NCI-H460 (cell line): ENCODE data around the gene ARF6. TPM values are rescaled to one million over a fixed set of nuclear protein-coding genes. Genes with fewer than 3 reads are reported as not detected.
"Not testable (repeated sequence)": the region's sequence is repeated elsewhere in the genome, so short reads cannot be mapped to it uniquely, and the experiment has no call there.

Experiments used
- DNase-seq: peaks from one replicate; pipeline ENCODE4 v3.0.0-alpha.2; 2016; ENCODE audit warnings: low read depth; ENCODE audit errors: extremely low read depth
- polyA plus RNA-seq: library from polyadenylated mRNA; depleted of rRNA; stranded (reverse); fragments of >200 nt; gene quantifications from 2 replicates; pipeline ENCODE4 v1.2.3, GENCODE V29; 2014; cell fraction: nucleus; rRNA removed
- total RNA-seq: library from RNA; depleted of rRNA; stranded (reverse); fragments of >200 nt; shearing (Covaris generic); gene quantifications from 2 replicates; pipeline ENCODE4 v1.2.3, GENCODE V29; 2014; rRNA removed

The ARF6 gene
- total RNA-seq = 47.8 and 54.4 TPM in 2 replicates
- 23.8 and 26.6 TPM in 2 replicates for polyA plus RNA-seq

DNA sequence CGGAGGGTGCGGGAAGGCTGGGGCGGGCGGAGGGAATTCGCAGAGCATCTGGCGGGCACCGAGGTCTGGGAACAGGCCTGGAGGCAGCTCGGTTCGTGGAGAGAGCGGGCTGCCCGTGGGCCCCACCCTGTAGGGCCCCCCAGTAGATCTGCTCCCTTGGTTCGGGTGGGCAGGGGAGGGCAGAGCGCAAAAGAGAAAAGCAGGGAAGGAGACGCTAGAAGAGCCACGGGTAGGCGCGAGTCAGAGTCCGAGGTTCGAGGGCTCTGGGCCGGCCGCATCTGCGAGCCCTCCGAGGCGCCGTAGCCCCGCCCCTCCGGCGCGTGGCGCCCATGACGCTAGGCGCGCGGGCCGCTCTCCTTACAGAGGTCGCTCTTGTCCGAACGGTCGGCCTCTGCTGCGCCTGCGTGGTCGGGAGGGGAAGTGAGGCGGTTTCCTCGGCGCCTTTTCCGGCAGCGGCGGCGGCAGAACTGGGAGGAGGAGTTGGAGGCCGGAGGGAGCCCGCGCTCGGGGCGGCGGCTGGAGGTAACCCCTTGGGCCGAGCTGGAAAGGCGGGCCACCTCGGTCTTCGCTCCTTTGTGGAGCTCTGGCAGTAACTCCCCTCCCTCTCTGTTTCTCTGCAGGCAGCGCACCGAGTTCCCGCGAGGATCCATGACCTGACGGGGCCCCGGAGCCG lies at the start of gene ARF6:
ARF6 (plus strand) TSS at position 447 of the 673 bp plus-strand sequence. CDS start 655 bp downstream, outside the sequence.
- peak; percentile 97 for DNase-seq

DNA sequence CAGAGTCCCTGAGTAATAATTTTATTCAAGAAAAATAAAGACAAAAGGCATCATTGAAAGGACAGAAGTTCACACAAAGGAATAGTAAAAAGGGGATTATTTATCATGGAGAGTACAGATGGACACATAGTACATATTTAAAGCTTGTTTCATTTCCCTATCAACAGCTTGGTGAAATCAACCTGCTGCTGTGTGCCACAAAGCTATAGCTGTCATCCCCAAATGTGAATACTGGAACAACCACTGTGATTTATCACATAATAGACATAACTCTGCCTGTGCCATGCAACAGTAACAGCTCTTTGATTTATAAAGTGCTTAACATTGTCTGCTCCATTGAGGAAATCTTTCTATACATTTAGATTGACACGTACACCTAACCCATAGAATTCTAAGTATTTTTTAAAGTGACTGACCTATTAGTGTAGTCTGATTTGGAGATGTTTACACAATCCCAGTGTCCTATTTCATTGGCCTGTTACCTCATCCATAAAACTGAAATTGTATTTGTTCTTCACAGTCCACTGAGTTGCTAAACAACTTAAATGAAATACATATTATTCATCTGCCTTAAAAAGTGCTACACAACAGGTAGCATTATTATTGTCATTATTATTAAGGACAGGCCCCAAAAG lies 43.6 kb upstream of the ARF6 start:
- no peak for DNase-seq

DNA sequence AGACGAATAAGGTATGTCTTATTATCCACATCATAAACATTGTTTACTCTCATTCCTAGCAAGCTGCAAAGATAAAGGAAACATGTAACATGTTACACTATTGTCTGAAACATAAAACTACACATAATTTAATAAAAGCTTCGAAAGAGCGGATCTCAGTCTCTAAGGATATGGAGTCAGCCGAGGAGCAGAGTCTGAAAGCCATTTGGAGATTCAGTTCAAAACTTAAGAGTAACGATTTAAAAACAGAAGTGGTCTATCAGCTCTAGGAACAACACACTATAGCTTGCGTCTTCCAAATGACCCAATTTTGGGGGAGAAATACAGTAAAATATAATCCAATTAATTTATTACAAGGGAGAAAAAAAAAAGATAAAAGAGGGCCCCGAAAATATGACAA lies 41.1 kb upstream of the ARF6 start:
- DNase-seq = no peak

DNA sequence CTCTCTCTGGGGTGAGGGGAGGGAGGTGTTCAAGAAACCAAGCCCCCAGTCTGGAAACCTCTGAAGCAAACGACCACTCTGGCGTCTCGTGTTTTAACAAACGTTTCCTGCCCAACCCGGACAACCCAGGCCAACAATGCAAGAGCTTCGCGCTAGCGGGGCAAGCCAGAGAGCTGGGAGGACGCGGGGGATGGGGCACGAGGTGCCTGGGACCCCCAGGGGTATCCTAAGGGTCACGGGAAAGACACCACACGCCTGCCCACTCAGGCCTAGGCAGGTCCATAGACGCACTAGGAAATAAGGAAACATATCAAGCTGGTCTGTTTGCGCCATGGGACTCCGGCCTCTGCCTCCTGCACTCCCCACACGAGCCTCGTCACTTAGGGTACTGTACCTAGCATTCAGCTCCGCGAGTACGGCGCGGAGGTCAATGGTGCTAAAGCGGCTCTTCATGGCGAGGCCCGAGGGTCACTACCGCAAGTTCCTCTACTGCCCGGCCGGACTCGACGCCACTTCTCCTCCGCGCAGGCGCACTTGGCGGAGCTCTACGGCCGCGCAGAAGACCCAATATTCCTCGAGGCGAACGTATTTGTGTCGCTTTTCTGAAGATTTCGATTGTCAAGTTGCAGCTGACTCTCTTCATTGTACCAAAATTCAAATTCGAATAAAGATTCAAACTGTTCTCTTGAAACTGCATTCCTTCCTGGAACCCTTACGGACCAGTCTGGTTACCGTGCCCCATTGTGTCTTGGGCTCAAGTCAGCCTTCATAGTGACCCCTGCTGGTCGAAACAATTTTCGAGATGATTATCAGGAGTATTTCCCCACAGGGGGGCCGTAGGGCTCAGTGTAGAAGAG lies 40.4 kb upstream of the ARF6 start, which contains the start of gene NEMF:
NEMF (minus strand) TSS at position 488 of the 857 bp plus-strand sequence; CDS start at position 453, 35 bp downstream.
- peak; percentile 91 for DNase-seq

DNA sequence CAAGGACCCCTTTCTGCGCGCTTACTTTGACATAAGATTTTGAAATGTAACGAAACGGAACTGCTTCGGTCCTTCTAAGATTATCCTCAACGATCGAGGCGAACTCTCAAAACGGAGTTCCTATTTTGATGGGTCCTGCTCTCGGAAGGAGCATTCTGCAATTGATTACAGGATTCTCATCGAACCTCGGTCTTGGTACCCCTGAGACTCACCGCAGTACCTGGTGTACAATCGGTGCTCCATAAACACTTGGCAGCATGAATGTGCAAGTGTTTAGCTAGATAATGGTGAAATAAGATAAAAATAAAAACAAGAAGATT lies 39.8 kb upstream of the ARF6 start:
- DNase-seq = no peak

DNA sequence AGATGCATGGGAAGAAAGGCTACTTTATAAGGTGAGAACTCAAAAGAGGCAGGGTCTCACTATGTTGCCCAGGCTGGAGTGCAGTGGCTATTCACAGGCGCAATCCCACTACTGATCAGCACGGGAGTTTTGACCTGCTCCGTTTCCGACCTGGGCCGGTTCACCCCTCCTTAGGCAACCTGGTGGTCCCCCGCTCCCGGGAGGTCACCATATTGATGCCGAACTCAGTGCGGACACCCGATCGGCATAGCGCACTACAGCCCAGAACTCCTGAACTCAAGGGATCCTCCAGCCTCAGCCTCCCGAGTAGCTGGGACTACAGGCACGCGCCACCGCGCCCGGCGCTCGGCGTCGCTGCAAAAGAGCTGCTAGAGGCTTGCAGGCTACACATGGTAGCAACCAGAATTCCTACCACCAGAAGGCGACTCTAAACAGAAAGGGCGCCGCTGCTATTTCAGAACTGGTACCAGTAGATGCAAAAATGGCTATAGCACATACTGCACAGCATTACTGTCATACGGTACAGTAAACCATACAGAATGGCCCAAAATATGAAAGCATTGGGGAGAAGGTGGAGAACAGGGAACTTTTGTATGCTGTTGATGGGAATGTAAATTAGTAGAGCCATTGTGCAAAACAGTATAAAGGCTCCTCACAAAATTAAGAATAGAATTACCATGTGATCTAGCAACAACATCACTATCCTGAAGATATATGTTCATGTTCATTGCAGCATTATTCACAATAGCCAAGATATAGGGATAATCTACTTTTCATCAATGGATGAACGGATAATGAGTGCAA lies 39.1 kb upstream of the ARF6 start:
- peak; percentile 82 for DNase-seq

DNA sequence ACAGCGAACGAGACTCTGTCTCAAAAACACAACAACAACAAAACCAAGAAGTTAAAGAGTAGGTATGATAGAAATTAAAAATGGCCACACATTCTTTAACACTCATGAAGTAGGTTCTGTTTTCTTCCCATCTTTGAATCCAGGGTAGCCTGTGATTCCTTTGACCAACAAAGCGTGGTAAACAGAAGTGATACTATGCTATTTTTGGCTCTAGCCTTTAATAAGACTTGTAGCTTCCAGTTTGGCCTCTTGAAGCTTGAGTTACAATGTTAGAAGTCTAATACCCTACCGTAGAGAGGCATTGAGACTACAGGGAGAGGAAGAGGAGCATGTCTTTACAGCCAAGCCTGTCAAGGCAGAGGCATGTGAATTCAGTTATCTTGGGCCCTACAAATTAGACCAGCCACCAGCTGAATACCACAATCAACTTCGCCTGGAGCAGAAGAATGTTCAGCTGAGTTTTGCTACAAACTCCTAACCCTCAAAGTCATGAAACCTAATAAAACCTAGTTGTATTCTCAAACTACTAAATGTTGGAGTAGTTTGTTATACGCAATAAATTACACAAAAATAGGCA lies 35.4 kb upstream of the ARF6 start:
- DNase-seq = no peak

DNA sequence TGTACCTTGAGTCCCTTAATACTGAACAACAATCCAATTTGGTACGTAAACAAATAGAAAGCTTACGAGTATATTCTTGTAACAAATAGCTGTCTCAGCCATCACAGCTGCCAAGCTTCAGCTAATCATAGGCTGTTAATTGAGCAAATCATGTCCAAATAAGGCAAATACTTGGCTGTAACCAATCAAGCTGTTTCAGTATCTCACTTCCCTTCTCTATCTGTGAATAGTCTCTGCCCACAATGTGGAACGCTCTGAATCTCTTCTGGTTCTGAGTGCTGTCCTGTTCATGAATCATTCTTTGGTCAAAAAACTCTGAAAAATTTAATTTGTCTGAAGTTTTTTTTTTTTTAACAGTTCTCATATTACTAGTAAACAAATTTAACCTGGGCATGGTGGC lies 34.5 kb upstream of the ARF6 start:
- no peak for DNase-seq

DNA sequence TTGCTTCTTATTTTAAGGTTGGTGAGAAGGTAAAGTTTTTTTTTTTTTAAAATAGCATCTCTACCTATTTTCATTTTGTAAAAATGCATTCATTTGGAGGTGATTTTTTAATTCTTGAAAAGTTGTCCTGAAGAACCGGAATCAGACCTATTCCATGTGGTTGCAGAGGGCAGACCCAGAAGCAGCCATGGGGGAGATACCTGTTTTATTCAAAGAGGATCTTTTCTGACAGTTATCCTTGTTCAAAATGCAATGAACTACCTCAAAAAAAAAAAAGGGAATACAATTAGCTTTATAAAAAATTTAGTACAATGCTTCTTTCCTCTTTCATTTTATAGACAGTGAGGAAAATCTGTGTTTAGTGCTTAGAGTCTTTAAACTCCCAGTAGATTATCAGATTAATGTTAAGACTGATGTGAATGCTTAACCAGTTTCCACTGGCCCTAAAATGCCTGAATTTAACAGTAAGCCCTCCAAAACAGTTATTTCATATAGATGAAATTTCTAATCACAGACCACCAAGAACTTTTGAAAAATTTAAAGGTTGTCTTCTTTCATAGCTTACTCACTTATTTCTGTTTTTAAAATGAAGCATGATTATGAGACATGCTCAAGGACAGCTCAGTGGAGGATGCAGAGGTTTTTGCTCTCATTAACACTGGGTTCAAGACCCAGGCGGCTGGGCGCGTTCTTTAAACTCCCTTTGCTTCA lies 31.7 kb upstream of the ARF6 start:
- DNase-seq = no peak

DNA sequence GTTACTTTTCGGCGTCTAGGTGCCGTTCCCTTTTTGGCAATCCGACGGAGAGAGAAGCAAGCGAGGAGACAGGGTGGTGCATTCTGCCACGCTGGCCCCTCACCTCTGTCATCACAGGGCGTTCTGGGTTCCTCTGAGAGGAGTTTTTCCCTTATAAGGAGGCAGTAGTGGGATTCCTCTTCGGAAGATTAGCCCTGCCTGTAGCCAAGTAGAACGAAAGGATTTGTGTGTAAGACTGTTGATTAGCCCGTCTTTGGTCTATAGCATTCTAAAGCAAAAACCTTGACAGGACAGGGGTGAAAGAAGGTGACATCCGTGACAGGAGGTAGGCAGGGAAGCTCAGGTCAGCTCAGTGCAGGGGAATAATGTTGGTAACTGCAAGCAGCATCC lies 31.2 kb upstream of the ARF6 start:
- peak; percentile 35 for DNase-seq

DNA sequence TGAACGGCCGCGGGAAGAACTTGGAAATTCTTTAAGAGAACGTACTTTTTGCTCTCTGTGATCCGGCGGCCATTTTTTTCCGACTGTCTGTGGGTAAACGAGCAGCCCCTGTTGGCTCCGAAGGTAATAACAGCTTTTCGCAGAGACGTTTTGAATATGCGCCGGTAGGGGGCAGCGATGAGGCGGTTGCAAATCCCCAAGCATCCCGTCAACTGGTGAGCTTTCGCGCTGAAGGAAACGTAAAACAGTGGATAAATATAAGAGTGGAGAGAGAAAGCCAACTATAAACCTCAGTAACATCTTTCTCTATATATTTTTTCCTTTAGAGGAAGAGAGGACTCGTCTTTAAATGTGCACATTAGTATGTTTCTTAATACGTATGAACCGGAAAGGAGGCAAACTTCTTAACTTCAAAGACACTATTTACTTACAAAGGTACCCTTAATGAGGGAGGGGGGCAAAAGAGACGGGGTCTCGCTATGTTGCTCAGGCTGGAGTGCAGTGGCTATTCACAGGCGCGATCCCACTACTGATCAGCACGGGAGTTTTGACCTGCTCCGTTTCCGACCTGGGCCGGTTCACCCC lies 30.7 kb upstream of the ARF6 start:
- peak; percentile 76 for DNase-seq

DNA sequence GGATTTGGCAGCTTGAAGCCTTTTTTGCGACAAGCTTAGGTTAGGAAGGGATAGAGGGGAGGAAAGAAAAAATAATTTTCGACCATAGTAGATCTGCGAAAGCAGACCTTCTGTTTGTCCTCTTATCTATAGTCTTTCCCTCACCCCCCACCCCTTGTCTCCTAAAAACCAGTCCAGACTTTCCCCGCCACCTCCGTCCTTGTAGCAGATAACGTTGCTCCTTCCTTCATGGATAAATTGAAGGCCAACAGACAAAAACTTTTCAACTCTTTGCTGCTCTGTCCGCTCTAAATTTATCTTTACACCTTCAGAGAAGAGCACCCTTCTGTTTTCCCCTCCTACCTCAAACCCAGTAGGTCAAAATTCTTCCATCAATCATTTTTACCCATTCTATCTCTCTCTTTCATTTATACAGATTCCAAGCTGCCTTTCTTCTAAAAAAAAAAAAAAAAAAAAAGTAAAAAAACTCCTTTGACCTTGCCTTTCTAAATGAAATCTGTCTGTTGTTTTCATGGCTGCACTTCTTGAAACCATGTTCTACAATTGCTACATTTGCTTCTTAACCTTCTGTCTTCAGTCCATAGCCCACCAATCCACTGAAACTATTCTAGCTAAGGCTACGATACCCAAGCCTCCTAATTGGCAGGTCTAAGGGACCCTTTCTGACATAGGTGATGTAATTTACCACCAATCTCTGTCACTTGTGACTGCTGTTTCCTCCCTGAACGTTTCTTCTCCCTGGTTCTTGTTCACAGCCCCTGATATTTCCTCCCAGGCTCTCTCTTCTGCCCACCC lies 29.2 kb upstream of the ARF6 start:
- peak; percentile 33 for DNase-seq

DNA sequence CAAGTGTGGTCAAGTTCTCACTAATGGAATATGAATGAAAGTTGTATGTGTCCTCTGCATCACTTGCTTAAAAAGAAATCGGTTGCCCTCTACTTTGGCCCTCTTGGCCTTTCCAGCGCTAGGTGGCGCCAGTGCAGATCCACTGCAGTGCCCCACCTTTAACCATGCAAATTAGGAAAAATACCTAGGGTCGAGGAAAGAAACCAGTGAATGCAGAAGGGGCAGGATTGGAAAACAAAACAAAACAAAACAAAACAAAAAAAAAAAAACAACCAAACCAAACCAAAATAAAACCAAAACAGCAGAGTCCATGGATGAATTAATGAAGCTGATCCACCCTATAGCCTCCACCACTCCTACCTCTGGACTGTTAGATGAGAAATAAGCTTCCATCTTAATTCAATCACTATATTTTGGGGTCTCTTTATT lies 27.4 kb upstream of the ARF6 start:
- peak; percentile 66 for DNase-seq

DNA sequence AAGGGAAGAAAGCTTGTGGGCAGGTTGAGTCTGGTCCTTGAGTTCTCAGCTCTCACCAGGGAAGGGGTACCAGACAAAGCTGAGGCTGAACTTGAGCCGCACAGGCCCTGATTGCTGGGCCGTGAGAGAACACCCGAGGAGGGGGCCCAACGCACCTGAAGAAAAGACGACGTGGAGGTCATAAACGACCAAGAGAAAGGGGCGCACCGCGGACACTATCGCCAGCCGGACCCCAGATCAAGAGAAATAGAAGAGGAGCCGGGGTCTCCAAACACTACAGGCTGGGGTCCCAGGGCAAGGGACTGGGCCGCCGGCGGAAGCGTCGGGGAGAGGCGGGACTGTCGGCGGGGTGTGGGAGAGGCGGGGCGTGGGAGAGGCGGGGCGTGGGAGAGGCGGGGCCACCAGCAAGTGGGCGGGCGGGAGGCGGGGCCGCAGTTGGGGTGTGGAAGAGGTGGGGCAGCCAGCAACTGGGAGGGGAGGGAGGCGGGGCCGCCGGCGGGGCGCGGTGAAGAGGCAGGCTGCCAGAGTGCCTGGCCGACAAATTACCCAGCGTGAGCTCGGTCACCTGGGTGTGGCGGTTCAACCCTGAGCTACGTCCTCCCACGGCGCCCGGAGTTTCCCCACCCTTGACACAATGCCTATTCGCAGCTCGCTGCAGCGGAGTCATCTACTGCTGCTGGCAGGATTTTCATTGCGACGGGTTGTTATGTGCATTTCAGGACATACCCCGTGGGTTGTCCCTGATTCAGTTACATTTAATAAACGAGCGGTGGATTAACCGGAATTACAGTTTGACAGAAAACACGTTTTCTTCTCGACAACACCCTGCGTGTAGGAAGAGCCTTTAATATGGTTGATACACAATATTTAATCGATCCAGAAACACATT lies 24.8 kb upstream of the ARF6 start:
- peak; percentile 96 for DNase-seq

DNA sequence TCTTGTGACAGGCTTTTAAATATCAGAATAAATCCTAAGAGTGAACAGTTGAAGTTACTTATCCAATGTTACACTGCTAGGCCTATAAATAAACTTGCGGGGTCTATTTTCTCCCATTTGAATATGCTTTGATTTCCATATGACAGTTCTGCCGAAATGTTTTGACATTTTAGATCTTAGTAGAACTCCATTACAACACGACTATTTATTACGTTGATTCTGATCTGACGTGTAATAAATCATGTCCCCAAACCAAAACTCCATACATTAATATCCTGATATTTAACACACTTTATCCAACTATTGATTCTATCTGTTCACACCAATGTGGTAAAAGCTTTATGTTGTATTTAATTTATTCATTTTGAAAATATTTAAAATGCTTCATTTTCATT lies 24.2 kb upstream of the ARF6 start:
- DNase-seq = no peak

DNA sequence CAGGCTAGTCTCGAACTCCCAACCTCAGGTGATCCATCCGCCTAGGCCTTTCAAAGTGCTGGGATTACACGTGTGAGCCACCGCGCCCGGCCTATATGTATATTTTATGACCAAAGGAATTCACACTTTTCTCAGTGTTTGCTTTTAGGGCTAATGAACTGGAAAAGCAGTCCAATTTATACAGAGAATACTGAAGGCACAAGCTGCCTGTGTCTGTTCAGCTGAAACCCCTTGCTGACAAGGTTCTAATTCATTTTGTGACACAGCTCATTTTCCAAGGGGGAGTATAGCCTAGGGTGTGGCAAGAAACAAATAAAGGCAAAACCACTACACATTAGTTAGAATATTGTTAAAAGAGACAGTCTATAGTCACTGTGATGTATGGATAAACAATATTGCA lies 22.0 kb upstream of the ARF6 start:
- DNase-seq = no peak

DNA sequence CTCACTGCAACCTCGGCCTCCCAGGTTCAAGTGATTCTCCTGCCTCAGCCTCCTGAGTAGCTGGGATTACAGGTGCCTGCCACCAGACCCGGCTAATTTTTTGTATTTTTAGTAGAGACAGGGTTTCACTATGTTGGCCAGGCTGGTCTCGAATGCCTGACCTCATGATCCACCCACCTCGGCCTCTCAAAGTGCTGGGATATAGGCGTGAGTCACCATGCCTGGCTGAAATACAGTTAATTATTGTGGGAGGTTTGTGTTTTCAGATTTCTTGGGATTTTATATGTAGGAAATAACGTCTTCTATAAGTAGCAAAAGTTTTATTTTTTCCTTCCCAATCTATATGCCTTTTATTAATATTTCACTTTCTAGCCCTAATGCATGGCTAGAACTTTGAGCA lies 19.3 kb upstream of the ARF6 start:
- not testable (repeated sequence) for DNase-seq
